ENCODE results near the gene ARPC2.

The ARPC2 gene

DNA sequence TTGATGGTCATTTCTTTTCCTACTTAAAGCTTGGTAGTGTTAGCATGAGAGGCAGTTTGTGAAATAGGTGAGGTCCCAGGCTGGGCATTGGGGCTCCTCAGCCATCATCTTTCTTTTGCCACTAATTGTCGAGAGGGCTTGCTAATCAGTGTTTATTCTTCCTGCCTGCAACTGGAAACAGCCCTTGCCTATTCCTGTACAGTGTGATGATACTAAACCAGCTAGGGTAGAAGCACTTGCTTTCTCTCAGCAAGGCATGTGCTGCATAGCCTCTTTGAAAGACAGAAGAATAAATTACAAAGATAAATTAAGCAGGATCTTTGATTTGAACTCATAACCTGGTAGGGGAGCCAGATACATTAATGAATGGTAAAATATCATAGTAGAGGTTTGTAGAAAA lies 27.2 kb downstream of the ARPC2 start:
- no peak for DNase-seq (ENCODE audit: low spot score)
- ChIA-PET POLR2A (ENCODE audit: low non-redundant PET) (no interaction called here), CTCF (interaction anchor here (0.5 to 1.0 kb wide), 3 partner anchors 15 to 58 kb away, joined by 3 read pairs; no protein-coding TSS in a partner anchor)
- TF ChIP-seq, protein P1, sequence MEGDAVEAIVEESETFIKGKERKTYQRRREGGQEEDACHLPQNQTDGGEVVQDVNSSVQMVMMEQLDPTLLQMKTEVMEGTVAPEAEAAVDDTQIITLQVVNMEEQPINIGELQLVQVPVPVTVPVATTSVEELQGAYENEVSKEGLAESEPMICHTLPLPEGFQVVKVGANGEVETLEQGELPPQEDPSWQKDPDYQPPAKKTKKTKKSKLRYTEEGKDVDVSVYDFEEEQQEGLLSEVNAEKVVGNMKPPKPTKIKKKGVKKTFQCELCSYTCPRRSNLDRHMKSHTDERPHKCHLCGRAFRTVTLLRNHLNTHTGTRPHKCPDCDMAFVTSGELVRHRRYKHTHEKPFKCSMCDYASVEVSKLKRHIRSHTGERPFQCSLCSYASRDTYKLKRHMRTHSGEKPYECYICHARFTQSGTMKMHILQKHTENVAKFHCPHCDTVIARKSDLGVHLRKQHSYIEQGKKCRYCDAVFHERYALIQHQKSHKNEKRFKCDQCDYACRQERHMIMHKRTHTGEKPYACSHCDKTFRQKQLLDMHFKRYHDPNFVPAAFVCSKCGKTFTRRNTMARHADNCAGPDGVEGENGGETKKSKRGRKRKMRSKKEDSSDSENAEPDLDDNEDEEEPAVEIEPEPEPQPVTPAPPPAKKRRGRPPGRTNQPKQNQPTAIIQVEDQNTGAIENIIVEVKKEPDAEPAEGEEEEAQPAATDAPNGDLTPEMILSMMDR (conservative IDR thresholded peaks at IDR 0.05; ENCODE audit: low read depth) = no peak
- H3K27ac ChIP-seq = no peak overlapping the region

DNA sequence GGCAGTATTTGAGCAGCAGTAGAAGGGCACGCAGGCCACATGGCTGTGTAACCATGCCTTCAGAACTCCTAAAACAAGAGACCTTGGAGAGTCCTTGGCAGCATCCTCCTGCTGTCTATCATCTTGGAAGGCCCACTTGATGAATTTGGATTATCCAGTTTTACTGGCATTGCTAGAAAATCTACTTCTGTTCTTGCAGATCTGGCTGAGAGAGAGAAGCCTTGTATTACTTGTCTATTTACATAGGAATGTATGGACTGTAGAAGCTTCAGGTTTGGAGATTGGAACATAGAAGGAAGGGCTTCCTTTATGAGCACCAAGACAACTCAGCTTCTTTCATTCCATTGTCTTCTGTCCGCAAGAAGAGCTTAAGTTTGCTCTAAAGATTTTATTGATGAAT lies 27.7 kb downstream of the ARPC2 start:
- CTCF ChIA-PET = interaction anchor here (0.5 to 1.0 kb wide), 3 partner anchors 15 to 59 kb away, joined by 3 read pairs; no protein-coding TSS in a partner anchor
- no peak for DNase-seq (ENCODE audit: low spot score)
- H3K27ac ChIP-seq = no peak overlapping the region
- TF ChIP-seq, protein P1 (conservative IDR thresholded peaks at IDR 0.05; ENCODE audit: low read depth) = no peak
- POLR2A ChIA-PET (ENCODE audit: low non-redundant PET) = no interaction called here

DNA sequence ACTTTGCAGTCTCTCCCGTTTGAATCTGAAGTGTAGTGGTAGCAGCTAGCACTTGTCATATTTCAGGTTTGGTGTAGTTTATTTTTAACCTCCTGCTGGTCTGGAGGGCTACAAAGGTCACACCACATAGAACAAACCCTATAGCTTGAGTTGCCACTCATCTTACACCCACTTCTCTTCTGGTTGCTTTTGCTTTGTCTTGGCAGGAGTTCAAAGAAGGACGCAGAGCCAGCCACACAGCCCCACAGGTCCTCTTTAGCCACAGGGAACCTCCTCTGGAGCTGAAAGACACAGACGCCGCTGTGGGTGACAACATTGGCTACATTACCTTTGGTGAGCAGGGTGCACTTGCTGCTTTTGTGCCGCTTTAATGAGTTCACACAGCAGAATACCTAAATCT lies 28.2 kb downstream of the ARPC2 start:
- ChIA-PET CTCF (interaction anchor here (0.7 kb wide), 1 partner anchor 26 kb away, joined by 3 read pairs; no protein-coding TSS in a partner anchor), POLR2A (ENCODE audit: low non-redundant PET) (no interaction called here)
- TF ChIP-seq, protein P1 (conservative IDR thresholded peaks at IDR 0.05; ENCODE audit: low read depth) = no peak
- no peak overlapping the region for H3K27ac ChIP-seq
- DNase-seq (ENCODE audit: low spot score) = no peak

DNA sequence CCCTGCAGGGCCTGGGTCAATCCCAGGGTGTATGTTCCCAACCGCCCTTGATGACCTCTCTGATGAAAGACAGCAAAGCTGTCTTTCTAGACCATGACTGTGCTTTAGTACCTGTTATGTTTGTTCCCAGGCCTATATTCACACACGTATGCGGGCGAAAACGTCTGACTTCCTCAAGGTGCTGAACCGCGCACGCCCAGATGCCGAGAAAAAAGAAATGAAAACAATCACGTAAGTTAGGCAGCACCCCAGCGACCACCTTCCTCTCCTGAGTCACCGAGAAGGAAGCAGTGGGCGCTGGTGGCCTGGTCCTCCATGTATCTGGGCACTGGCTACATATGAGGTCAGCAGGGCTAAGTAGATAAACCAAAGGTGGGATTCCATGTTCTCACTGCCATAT lies 32.7 kb downstream of the ARPC2 start:
- TF ChIP-seq, protein P1 (conservative IDR thresholded peaks at IDR 0.05; ENCODE audit: low read depth) = no peak
- H3K27ac ChIP-seq = no peak overlapping the region
- POLR2A ChIA-PET (ENCODE audit: low non-redundant PET) = no interaction called here
- CTCF ChIA-PET = no interaction called here
- no peak for DNase-seq (ENCODE audit: low spot score)

DNA sequence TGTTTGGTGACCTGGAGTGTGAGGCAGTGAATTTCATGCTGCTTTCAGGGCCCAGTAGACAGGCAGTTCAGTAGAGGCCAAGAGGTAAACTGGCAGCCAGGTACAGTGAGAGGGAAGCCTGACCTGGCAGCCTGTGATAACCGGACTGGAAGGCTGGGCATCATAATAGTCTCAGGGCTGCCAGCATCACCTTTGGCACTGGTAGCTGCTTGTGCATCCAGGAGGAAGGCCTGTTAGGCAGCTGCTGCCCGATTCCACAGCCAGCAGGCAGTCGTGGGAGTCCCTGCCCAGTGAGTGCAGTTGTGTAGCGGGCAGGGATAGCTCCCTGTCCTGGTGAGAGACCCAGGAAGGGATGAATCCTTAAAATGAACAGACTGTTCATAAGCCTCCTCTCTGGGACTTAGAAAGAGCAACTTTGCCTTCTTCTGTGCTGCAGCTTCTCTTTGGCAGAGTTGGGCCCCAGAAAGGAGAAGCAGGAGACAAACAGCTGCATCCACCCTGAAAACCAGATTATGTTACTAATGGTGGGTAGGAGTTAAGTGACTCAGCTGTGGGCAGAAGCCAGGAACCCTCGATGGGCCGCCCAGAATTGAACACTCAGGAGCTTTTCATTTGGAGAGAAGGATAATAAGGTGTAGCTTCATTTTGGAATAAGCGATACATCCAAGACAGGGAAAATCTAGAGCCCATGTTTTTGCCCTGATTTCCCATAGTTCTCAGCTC lies 35.7 kb downstream of the ARPC2 start:
- TF ChIP-seq, protein P1 (conservative IDR thresholded peaks at IDR 0.05; ENCODE audit: low read depth) = no peak
- CTCF ChIA-PET = interaction anchor here (1.1 kb wide), 1 partner anchor 85 kb away, joined by 3 read pairs; no protein-coding TSS in a partner anchor
- peak overlapping the region; percentile 45 for H3K27ac ChIP-seq
- no peak for DNase-seq (ENCODE audit: low spot score)
- POLR2A ChIA-PET (ENCODE audit: low non-redundant PET) = interaction anchor here (0.6 kb wide), 1 partner anchor 109 kb away, joined by 5 read pairs; no protein-coding TSS in a partner anchor

DNA sequence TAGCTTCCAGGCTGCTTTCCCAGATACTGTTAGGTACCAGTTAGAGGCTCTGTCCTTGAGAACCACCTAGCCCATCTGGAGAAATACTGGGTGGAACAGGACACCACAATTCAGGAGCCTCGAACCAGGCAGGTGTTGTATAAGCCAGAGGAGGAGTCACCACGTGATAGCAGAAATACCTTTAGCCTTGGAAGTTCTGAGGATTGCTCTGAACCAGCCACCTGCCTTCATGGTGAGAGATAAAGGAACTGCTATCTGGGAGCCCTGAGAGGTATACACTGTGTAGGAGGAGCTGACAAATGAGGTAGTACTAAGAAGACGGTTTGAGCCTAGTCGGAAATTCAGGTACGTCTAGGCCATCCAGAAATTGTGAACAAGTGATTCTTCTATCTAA lies 36.2 kb downstream of the ARPC2 start:
- POLR2A ChIA-PET (ENCODE audit: low non-redundant PET) = interaction anchor here (0.6 kb wide), 2 partner anchors 31 to 109 kb away, joined by 3 to 5 read pairs; no protein-coding TSS in a partner anchor
- CTCF ChIA-PET = interaction anchor here (0.6 to 1.1 kb wide), 3 partner anchors 66 to 179 kb away, joined by 3 read pairs; no protein-coding TSS in a partner anchor
- no peak overlapping the region for H3K27ac ChIP-seq
- no peak for DNase-seq (ENCODE audit: low spot score)
- TF ChIP-seq, protein P1 (conservative IDR thresholded peaks at IDR 0.05; ENCODE audit: low read depth) = no peak

Measured in RWPE1 (cell line).